H1 (cell line): ENCODE measurements around the gene TWNK. TPM values are rescaled to one million over a fixed set of nuclear protein-coding genes. Genes with fewer than 3 reads are reported as not detected.
A peak's percentile ranks its signal among the peaks of the same experiment; 100 is the strongest.

Experiments
- CTCF ChIA-PET: fragments of 300-600 bp; sonication (Branson Sonifier 250); formaldehyde crosslinking; loops from one replicate; lab custom pipeline; 2021; ENCODE audit not compliant: partially characterized antibody; lab: Charles Lee
- POLR2A ChIA-PET: fragments of 300-600 bp; sonication (Branson Sonifier 250); formaldehyde crosslinking; loops from one replicate; lab custom pipeline; 2021; ENCODE audit warnings: inconsistent platforms; ENCODE audit not compliant: partially characterized antibody; lab: Charles Lee
- DNase-seq, 2 experiments: peaks; one replicate each; pipeline versions ENCODE4 v3.0.0 to v3.0.0-alpha.2; 2010 to 2022; ENCODE audit warnings: low spot score in 2 of 2, low read depth in 1 of 2, mixed read lengths in 1 of 2
- FAIRE-seq: peaks from 2 replicates; lab custom pipeline; 2011; peaks lifted over from hg19 to GRCh38; lab: Jason Lieb, UNC
- H2AFZ ChIP-seq: 2 replicates; pipeline ENCODE4 v1.8.1; 2012; ENCODE audit warnings: low read length, inconsistent platforms
- H2AK5ac ChIP-seq: 2 replicates; pipeline ENCODE4 v1.6.1; 2013; ENCODE audit warnings: low read depth, low read length
- H2BK120ac ChIP-seq: replicated peaks from 2 replicates; pipeline ENCODE3; 2013; ENCODE audit warnings: low read depth, low read length, inconsistent platforms
- H2BK12ac ChIP-seq: 2 replicates; pipeline ENCODE4 v1.6.1; 2013; ENCODE audit warnings: low read depth, low read length
- H2BK15ac ChIP-seq: 2 replicates; pipeline ENCODE4 v1.6.1; 2013; ENCODE audit warnings: low read length
- H2BK20ac ChIP-seq: 2 replicates; pipeline ENCODE4 v1.6.1; 2013; ENCODE audit warnings: low read length
- H2BK5ac ChIP-seq: 2 replicates; pipeline ENCODE4 v1.6.1; 2013; ENCODE audit warnings: low read depth, low read length
- H3K14ac ChIP-seq: 2 replicates; pipeline ENCODE4 v1.6.1; 2013; ENCODE audit warnings: inconsistent platforms; ENCODE audit not compliant: insufficient read length
- H3K18ac ChIP-seq: 2 replicates; pipeline ENCODE4 v1.6.1; 2013; ENCODE audit warnings: low read length; ENCODE audit errors: extremely low read depth
- H3K23ac ChIP-seq: 2 replicates; pipeline ENCODE4 v1.6.1; 2013; ENCODE audit warnings: inconsistent platforms; ENCODE audit not compliant: insufficient read length
- H3K23me2 ChIP-seq: 2 replicates; pipeline ENCODE4 v1.6.1; 2013; ENCODE audit warnings: low read depth, low read length
- H3K27ac ChIP-seq: 2 replicates; pipeline ENCODE4 v1.6.1; 2011; ENCODE audit warnings: low read depth, low read length, inconsistent platforms
- H3K27me3 ChIP-seq, 4 experiments: replicated peaks in 1 of 4; 1 replicate in 1 of 4; 2 replicates in 3 of 4; pipeline versions ENCODE4 v1.6.1 to v1.8.1; 2011 to 2013; ENCODE audit warnings: low read length in 3 of 4, mild to moderate bottlenecking in 3 of 4, inconsistent platforms in 2 of 4, mixed read lengths in 2 of 4, moderate library complexity in 1 of 4; ENCODE audit not compliant: control insufficient read depth in 3 of 4, insufficient read depth in 3 of 4; ENCODE audit errors: extremely low read depth in 1 of 4
- H3K36me3 ChIP-seq, 4 experiments: 2 replicates each; pipeline versions ENCODE4 v1.6.1 to v1.8.1; 2011 to 2013; ENCODE audit warnings: mild to moderate bottlenecking in 4 of 4, low read length in 3 of 4, moderate library complexity in 2 of 4, control low read depth in 1 of 4, inconsistent platforms in 1 of 4; ENCODE audit not compliant: insufficient read depth in 4 of 4, control insufficient read depth in 2 of 4
- H3K4ac ChIP-seq: replicated peaks from 2 replicates; pipeline ENCODE3; 2013; ENCODE audit warnings: low read length, low read depth, mixed read lengths, inconsistent platforms; ENCODE audit not compliant: insufficient read length
- H3K4me1 ChIP-seq, 4 experiments: replicated peaks in 1 of 4; 1 replicate in 1 of 4; 2 replicates in 3 of 4; pipeline versions ENCODE4 v1.6.1 to v1.8.1; 2011 to 2013; ENCODE audit warnings: low read length in 3 of 4, inconsistent platforms in 2 of 4, mixed read lengths in 1 of 4; ENCODE audit not compliant: insufficient read depth in 4 of 4, control insufficient read depth in 3 of 4
- H3K4me2 ChIP-seq, 2 experiments: 2 replicates each; pipeline versions ENCODE4 v1.6.1 to v1.8.1; 2011 to 2013; ENCODE audit warnings: low read depth in 2 of 2, low read length in 2 of 2, control low read depth in 1 of 2, inconsistent platforms in 1 of 2, mild to moderate bottlenecking in 1 of 2; ENCODE audit not compliant: insufficient read depth in 1 of 2
- H3K4me3 ChIP-seq, 4 experiments: fragments of 200-600, 300-600 bp in 1 of 4; sonication (generic), shearing (Covaris generic), sonication (Bioruptor Twin) in 1 of 4; 2 replicates each; pipeline versions ENCODE4 v1.5.1 to v1.8.1; 2011 to 2016; ENCODE audit warnings: low read length in 4 of 4, low read depth in 3 of 4, control low read depth in 2 of 4, inconsistent platforms in 2 of 4, mild to moderate bottlenecking in 2 of 4, mixed read lengths in 1 of 4, moderate library complexity in 1 of 4; ENCODE audit not compliant: insufficient read depth in 2 of 4; ENCODE audit errors: extremely low read depth in 1 of 4
- H3K56ac ChIP-seq: replicated peaks from 2 replicates; pipeline ENCODE3; 2013; ENCODE audit warnings: low read depth, mild to moderate bottlenecking, mixed read lengths, low read length, inconsistent platforms; ENCODE audit not compliant: insufficient read length
- H3K79me1 ChIP-seq: 2 replicates; pipeline ENCODE4 v1.6.1; 2013; ENCODE audit warnings: low read depth, low read length, control low read depth
- H3K79me2 ChIP-seq, 2 experiments: 2 replicates each; pipeline versions ENCODE4 v1.6.1 to v1.8.1; 2012 to 2013; ENCODE audit warnings: low read length in 2 of 2, mild to moderate bottlenecking in 2 of 2, inconsistent platforms in 1 of 2; ENCODE audit not compliant: insufficient read depth in 2 of 2, control insufficient read depth in 1 of 2
- H3K9ac ChIP-seq, 4 experiments: replicated peaks in 1 of 4; 1 replicate in 1 of 4; 2 replicates in 3 of 4; pipeline versions ENCODE4 v1.6.1 to v1.8.1; 2011 to 2013; ENCODE audit warnings: low read depth in 3 of 4, low read length in 3 of 4, control low read depth in 2 of 4, mild to moderate bottlenecking in 2 of 4, moderate library complexity in 2 of 4, inconsistent platforms in 1 of 4; ENCODE audit errors: extremely low read depth in 1 of 4
- H3K9me3 ChIP-seq, 2 experiments: 2 replicates each; pipeline versions ENCODE4 v1.6.1 to v1.8.1; 2012 to 2013; ENCODE audit warnings: mild to moderate bottlenecking in 2 of 2, moderate library complexity in 2 of 2, control low read depth in 1 of 2, inconsistent platforms in 1 of 2, low read depth in 1 of 2, low read length in 1 of 2, mixed read lengths in 1 of 2; ENCODE audit not compliant: insufficient read depth in 2 of 2
- H4K20me1 ChIP-seq, 2 experiments: replicated peaks in 1 of 2; 2 replicates each; pipeline versions ENCODE3 to v1.8.1; 2011 to 2013; ENCODE audit warnings: inconsistent platforms in 2 of 2, low read length in 2 of 2, mild to moderate bottlenecking in 1 of 2; ENCODE audit not compliant: insufficient read depth in 2 of 2, control insufficient read depth in 1 of 2
- H4K5ac ChIP-seq: 2 replicates; pipeline ENCODE4 v1.6.1; 2013; ENCODE audit warnings: low read length, low read depth, mixed read lengths, inconsistent platforms; ENCODE audit not compliant: insufficient read length
- H4K8ac ChIP-seq: 2 replicates; pipeline ENCODE4 v1.8.0; 2013; ENCODE audit warnings: mild to moderate bottlenecking, moderate library complexity, low read length, inconsistent platforms; ENCODE audit not compliant: insufficient read depth; ENCODE audit errors: extremely low read depth
- H4K91ac ChIP-seq: replicated peaks from 2 replicates; pipeline ENCODE3; 2013; ENCODE audit warnings: low read length, mixed read lengths, inconsistent platforms; ENCODE audit not compliant: insufficient read length
- POLR2A ChIP-seq, 2 experiments: IDR thresholded peaks; 1 replicate in 1 of 2; 2 replicates in 1 of 2; pipeline ENCODE4 v1.6.1; 2011; ENCODE audit warnings: low read depth in 2 of 2, low read length in 2 of 2, mild to moderate bottlenecking in 2 of 2; ENCODE audit errors: control extremely low read depth in 1 of 2
- POLR2AphosphoS5 ChIP-seq: IDR thresholded peaks from 2 replicates; pipeline ENCODE4 v1.6.1; 2011; ENCODE audit warnings: low read depth, low read length
- RAD21 ChIP-seq, 2 experiments: IDR thresholded peaks in 1 of 2; conservative IDR thresholded peaks in 1 of 2; 2 replicates each; pipeline ENCODE4 v1.6.1; 2011; ENCODE audit warnings: low read depth in 2 of 2, low read length in 2 of 2, improper control_type of control experiment in 1 of 2, inconsistent platforms in 1 of 2, mild to moderate bottlenecking in 1 of 2, moderate library complexity in 1 of 2
- RXRA ChIP-seq: IDR thresholded peaks from 2 replicates; pipeline ENCODE4 v1.6.1; 2011; ENCODE audit warnings: low read depth, mild to moderate bottlenecking, low read length, moderate library complexity; ENCODE audit not compliant: insufficient read depth
- TBP ChIP-seq: IDR thresholded peaks from 2 replicates; pipeline ENCODE4 v1.6.1; 2011; ENCODE audit warnings: low read depth, low read length, improper control_type of control experiment
- WGBS, 2 experiments: shearing (Covaris generic) in 1 of 2; methylation state at CpG; one replicate each; pipeline versions ENCODE4 v1.1.6 to v1.1.7; 2013 to 2015; ENCODE audit warnings: low lambda C conversion rate in 2 of 2, mixed read lengths in 2 of 2, inconsistent platforms in 1 of 2, low coverage in 1 of 2, missing lambda C conversion rate in 1 of 2; ENCODE audit not compliant: insufficient replicate concordance in 2 of 2, insufficient coverage in 1 of 2, insufficient read length in 1 of 2; ENCODE audit errors: extremely low coverage in 1 of 2, missing lambda C conversion rate in 1 of 2; 5-methylcytosine and 5-hydroxymethylcytosine counted together
- polyA plus RNA-seq, 7 experiments: library from polyadenylated mRNA; depleted of rRNA in 3 of 7; stranded (reverse) in 5 of 7; unstranded in 2 of 7; fragments of >200 nt in 5 of 7; fragments of 200-250 nt in 2 of 7; gene quantifications; 1 replicate in 5 of 7; 2 replicates in 1 of 7; 4 replicates in 1 of 7; pipeline versions ENCODE4 v1.2.1 to v1.2.3, GENCODE V29; 2011 to 2013; ENCODE audit warnings: missing spikeins in 2 of 7, mixed read lengths in 2 of 7
- total RNA-seq: library from RNA; stranded (reverse); fragmentation: NEBNext Ultra II Directional; extraction: Animal tissue kit (Norgen Biotek cat#: 25700); gene quantifications from 2 replicates; pipeline ENCODE4 v1.2.1, GENCODE V29; 2021
- TF ChIP-seq, protein P1 (sequence below), 3 experiments: IDR thresholded peaks; 1 replicate in 2 of 3; 2 replicates in 1 of 3; pipeline versions ENCODE4 v1.5.1 to v1.6.1; 2011; ENCODE audit warnings: low read length in 3 of 3, mild to moderate bottlenecking in 3 of 3, inconsistent platforms in 2 of 3, low read depth in 1 of 3, moderate library complexity in 1 of 3; ENCODE audit not compliant: insufficient read depth in 1 of 3; ENCODE audit errors: control extremely low read depth in 1 of 3

TWNK gene
- total and polyA plus RNA-seq, 2 of the 8 experiments (the other 6 are each of a cell fraction or from before 2014, with no cell fraction given), result 15.4 to 32.5 TPM

GRCh38 chr10:100993986-100994708 lies 6.8 kb downstream of the TWNK start:
- no peak overlapping the region for H3K9ac ChIP-seq
- no peaks in the 10 kb centered on the region for H3K9me3 ChIP-seq
- no peak overlapping the region; a peak in 1 of 4 replicates for H3K4me2 ChIP-seq
- CTCF ChIA-PET, result interaction anchor here (0.6 to 26.8 kb wide), 20 partner anchors 8 to 959 kb away, joined by 3 to 464 read pairs (median 4); partner anchors contain the start of genes PDZD7 and SFXN3
- H3K23me2 ChIP-seq, result peaks cover 14% of the 10 kb centered on the region
- H3K4me1 ChIP-seq, result peaks cover 4 to 11% (median 7%) of the 10 kb centered on the region in 4 experiments
- no peak overlapping the region for H2AK5ac ChIP-seq
- H3K14ac ChIP-seq, result no peak overlapping the region
- POLR2A ChIA-PET, result interaction anchor here (0.6 to 12.6 kb wide), 9 partner anchors 9 to 886 kb away, joined by 3 to 143 read pairs (median 10); partner anchors contain the start of gene SEMA4G
- no peak overlapping the region for H3K4ac ChIP-seq
- H4K5ac ChIP-seq, result no peak overlapping the region
- no peak overlapping the region for H3K56ac ChIP-seq
- H4K20me1 ChIP-seq, result peaks cover 7 to 17% of the 10 kb centered on the region in 2 experiments
- no peaks in the 10 kb centered on the region for H3K27me3 ChIP-seq
- H3K18ac ChIP-seq, result no peak overlapping the region
- DNase-seq (no peak), FAIRE-seq (peak; percentile 36)
- no peak overlapping the region for H3K23ac ChIP-seq
- H4K8ac ChIP-seq, result no peak overlapping the region
- H2BK20ac ChIP-seq, result no peak overlapping the region
- H3K4me3 ChIP-seq, result no peak overlapping the region
- H2AFZ ChIP-seq, result no peak overlapping the region
- H3K36me3 ChIP-seq, result peaks cover 24 to 48% (median 34%) of the 10 kb centered on the region in 4 experiments
- 0 out of 2 replicates have a peak overlapping the region, but pooled peaks have one; percentile 18 for H2BK5ac ChIP-seq
- peaks cover 2 to 27% of the 10 kb centered on the region in 2 experiments; a peak in 3 of 4 replicates for H3K79me2 ChIP-seq
- H3K79me1 ChIP-seq, result no peaks in the 10 kb centered on the region; the same call in none of the 2 replicates
- no peak overlapping the region for H3K27ac ChIP-seq
- no peak overlapping the region for H2BK120ac ChIP-seq
- H2BK15ac ChIP-seq, result no peak overlapping the region
- 73% methylated on average over 10 of the region's 10 CpGs; no CpG with 5 or more reads in 1 of the 2 experiments for WGBS, 2 experiments
- no peak overlapping the region for H4K91ac ChIP-seq
- no peak overlapping the region for H2BK12ac ChIP-seq
- TF ChIP-seq POLR2A (IDR thresholded peaks at IDR 0.05; ENCODE audit: control extremely low read depth in 1 of 2, low read depth in 2 of 2, low read length in 2 of 2) (peak in 1 of 2 experiments; percentile 36; a peak in 1 of 3 replicates), TBP (no peak), RXRA (no peak), POLR2AphosphoS5 (peak; percentile 19; the same call in 1 of the 2 replicates), RAD21 (IDR thresholded peaks at IDR 0.05 in 1 of 2, conservative IDR thresholded peaks at IDR 0.05 in 1 of 2; ENCODE audit: low read depth in 2 of 2, low read length in 2 of 2) (peak; percentile 67 to 71)
- TF ChIP-seq, protein P1, sequence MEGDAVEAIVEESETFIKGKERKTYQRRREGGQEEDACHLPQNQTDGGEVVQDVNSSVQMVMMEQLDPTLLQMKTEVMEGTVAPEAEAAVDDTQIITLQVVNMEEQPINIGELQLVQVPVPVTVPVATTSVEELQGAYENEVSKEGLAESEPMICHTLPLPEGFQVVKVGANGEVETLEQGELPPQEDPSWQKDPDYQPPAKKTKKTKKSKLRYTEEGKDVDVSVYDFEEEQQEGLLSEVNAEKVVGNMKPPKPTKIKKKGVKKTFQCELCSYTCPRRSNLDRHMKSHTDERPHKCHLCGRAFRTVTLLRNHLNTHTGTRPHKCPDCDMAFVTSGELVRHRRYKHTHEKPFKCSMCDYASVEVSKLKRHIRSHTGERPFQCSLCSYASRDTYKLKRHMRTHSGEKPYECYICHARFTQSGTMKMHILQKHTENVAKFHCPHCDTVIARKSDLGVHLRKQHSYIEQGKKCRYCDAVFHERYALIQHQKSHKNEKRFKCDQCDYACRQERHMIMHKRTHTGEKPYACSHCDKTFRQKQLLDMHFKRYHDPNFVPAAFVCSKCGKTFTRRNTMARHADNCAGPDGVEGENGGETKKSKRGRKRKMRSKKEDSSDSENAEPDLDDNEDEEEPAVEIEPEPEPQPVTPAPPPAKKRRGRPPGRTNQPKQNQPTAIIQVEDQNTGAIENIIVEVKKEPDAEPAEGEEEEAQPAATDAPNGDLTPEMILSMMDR (IDR thresholded peaks at IDR 0.05; ENCODE audit: control extremely low read depth in 1 of 3, insufficient read depth in 1 of 3, low read depth in 1 of 3, low read length in 3 of 3), result peak in 2 of 3 experiments; percentile 62 to 72; a peak in 3 of 4 replicates
